Heart left ventricle (tissue), 16 donors: ENCODE measurements around the gene LITAF. TPM values are rescaled to one million over a fixed set of nuclear protein-coding genes. Genes with fewer than 3 reads are reported as not detected.
A peak's percentile ranks its signal among the peaks of the same experiment; 100 is the strongest.
"Not testable (repeated sequence)": the region's sequence is repeated elsewhere in the genome, so short reads cannot be mapped to it uniquely, and the experiment has no call there.

Source experiments
- ATAC-seq, 4 donors: fragments of 200-7000 bp; cut with Tn5 transposase; one replicate each; pipeline ENCODE4 v1.9.1; 2020 to 2022; ENCODE audit warnings: moderate library complexity in 4 of 4, mild to moderate bottlenecking in 3 of 4, moderate number of reproducible peaks in 1 of 4
- DNase-seq, 5 donors: peaks; one replicate each; pipeline ENCODE4 v3.0.0-alpha.2; 2020
- H3K27ac ChIP-seq, 12 donors: fragments of 200-600 bp; sonication (generic) in 4 of 12; one replicate each; pipeline versions ENCODE4 v1.5.0 to v1.8.0; 2016 to 2022; ENCODE audit warnings: mild to moderate bottlenecking in 2 of 12
- H3K27me3 ChIP-seq, 9 donors: fragments of 200-600 bp; sonication (generic) in 2 of 9; one replicate each; pipeline versions ENCODE4 v1.5.1 to v1.8.0; 2016 to 2022; ENCODE audit warnings: mild to moderate bottlenecking in 3 of 9
- H3K36me3 ChIP-seq, 9 donors: fragments of 200-600 bp; sonication (generic) in 2 of 9; one replicate each; pipeline versions ENCODE4 v1.5.0 to v1.8.0; 2018 to 2022; ENCODE audit warnings: mild to moderate bottlenecking in 2 of 9
- H3K4me1 ChIP-seq, 12 donors: fragments of 200-600 bp; sonication (generic) in 4 of 12; one replicate each; pipeline versions ENCODE4 v1.5.0 to v1.8.0; 2016 to 2022; ENCODE audit warnings: mild to moderate bottlenecking in 3 of 12
- H3K4me3 ChIP-seq, 12 donors: fragments of 200-600 bp; sonication (generic) in 4 of 12; one replicate each; pipeline versions ENCODE4 v1.5.0 to v1.8.0; 2017 to 2022; ENCODE audit warnings: mild to moderate bottlenecking in 9 of 12, moderate library complexity in 4 of 12
- H3K9me3 ChIP-seq, 12 donors: fragments of 200-600 bp; sonication (generic) in 4 of 12; one replicate each; pipeline versions ENCODE4 v1.5.0 to v1.8.0; 2016 to 2022; ENCODE audit warnings: mild to moderate bottlenecking in 1 of 12
- POLR2A ChIP-seq, 2 donors: fragments of 450-650 bp; IDR thresholded peaks; one replicate each; pipeline ENCODE4 v1.6.1; 2017; ENCODE audit warnings: antibody characterized with exemption in 2 of 2, mild to moderate bottlenecking in 2 of 2, moderate library complexity in 2 of 2
- WGBS, 4 donors: extraction: QIAGEN DNeasy Blood & Tissue Kit in 2 of 4; methylation state at CpG; one replicate each; pipeline versions ENCODE4 v1.1.5 to v1.1.7; 2013 to 2018; 5-methylcytosine and 5-hydroxymethylcytosine counted together
- intact Hi-C, 10 donors: fragments of 100-400 bp; cut with DNase I; formaldehyde crosslinking; loops; one replicate each; pipeline versions ENCODE4 v1.11.1 to v1.14.2; 2022
- polyA plus RNA-seq, 2 donors: library from polyadenylated mRNA; stranded (reverse); fragments of 200-250 nt; gene quantifications; one replicate each; pipeline ENCODE4 v1.2.3, GENCODE V29; 2013
- total RNA-seq, 9 donors: library from RNA; depleted of rRNA in 2 of 9; stranded (reverse); fragments of >200 nt in 2 of 9; fragmentation: NEBNext Ultra II Directional in 3 of 9; extraction: Animal tissue kit (Norgen Biotek cat#: 25700) in 3 of 9; gene quantifications; one replicate each; pipeline versions ENCODE4 v1.1.0 to v1.2.4, GENCODE V29; 2016 to 2023
- TF ChIP-seq, protein P1 (sequence below), 12 donors: fragments of 200-600 bp; sonication (generic) in 4 of 12; IDR thresholded peaks; one replicate each; pipeline versions ENCODE4 v1.5.0 to v1.8.0; 2018 to 2022; ENCODE audit warnings: antibody characterized with exemption in 12 of 12, mild to moderate bottlenecking in 5 of 12
- donor health status: ischemic (EF 13 %, LVEDD 7.1; RV severe dilation, severe dysfunction).
- donor health status: healthy with polysubstance abuse.
- donor health status: DM: no; HTN: yes; CAD: no.
- donor health status: DM: no; HTN: no; CAD: no.
- donor health status: ischemic (EF 25% LVEDD 6.9; RV normal size, moderate dysfunction).
- donor health status: ischemic (EF 25% LVEDD 5.7; RV mildly dilated, moderate dysfunction).
- donor health status: healthy.
- donor health status: DM: yes; HTN: yes; CAD: no.
- donor health status: ischemic (EF 35%, LVEDD 5.7; RV mildly dilated, moderate dysfunction).
- donor health status: nonischemic (EF 11% LVEDD 7.7; RV severe dilation, severe dysfunction).
- donor health status: DM: yes; HTN: yes; CAD: no.
- donor health status: PGD.
- donor health status: ischemic (EF 29% LVEDD 5.4; RV normal size, mild dysfunction).
- donor health status: nonischemic (EF 23%, LVEDD 6.1; RV moderate dilation, normal function).

LITAF gene
- total and polyA plus RNA-seq, 11 donors, result 12.2 to 133 (median 46.5) TPM

GRCh38 chr16:11582157-11582814 lies 4.4 kb downstream of the LITAF start:
- intact Hi-C loops, result loop anchor here in 2 of 10 donors (10.0 kb wide), 2 partner anchors 53 to 63 kb away; no protein-coding TSS in a partner anchor

DNA sequence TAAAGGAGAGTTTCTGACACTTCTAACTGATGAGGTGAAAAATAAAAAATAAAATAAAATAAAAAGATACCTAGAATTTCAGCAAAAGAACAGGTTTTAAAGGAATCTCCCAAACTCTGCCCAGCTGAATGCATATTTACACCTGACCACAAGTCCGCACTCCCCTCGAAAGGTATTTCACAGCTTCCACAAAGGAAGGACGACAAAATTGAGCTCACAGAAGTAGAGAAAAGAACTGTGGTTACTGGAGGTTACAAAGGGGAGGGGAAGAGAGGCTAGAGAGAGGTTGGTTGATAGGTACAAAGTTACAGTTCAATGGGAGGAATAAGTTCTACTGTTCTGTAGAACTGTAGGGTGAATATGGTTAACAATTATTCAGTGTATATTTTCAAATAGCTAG lies 5.0 kb downstream of the LITAF start:
- Histone ChIP-seq H3K36me3 (peaks cover 0 to 8% (median 0%) of the 10 kb centered on the region in 9 donors), H3K27me3 (no peaks in the 10 kb centered on the region), H3K9me3 (peaks cover 0 to 4% (median 0%) of the 10 kb centered on the region in 12 donors), H3K27ac (peak overlapping the region in 1 of 12 donors; percentile 42), H3K4me1 (peaks cover 0 to 84% (median 23%) of the 10 kb centered on the region in 12 donors), H3K4me3 (no peak overlapping the region)
- no peak for ATAC-seq
- TF ChIP-seq, protein P1, sequence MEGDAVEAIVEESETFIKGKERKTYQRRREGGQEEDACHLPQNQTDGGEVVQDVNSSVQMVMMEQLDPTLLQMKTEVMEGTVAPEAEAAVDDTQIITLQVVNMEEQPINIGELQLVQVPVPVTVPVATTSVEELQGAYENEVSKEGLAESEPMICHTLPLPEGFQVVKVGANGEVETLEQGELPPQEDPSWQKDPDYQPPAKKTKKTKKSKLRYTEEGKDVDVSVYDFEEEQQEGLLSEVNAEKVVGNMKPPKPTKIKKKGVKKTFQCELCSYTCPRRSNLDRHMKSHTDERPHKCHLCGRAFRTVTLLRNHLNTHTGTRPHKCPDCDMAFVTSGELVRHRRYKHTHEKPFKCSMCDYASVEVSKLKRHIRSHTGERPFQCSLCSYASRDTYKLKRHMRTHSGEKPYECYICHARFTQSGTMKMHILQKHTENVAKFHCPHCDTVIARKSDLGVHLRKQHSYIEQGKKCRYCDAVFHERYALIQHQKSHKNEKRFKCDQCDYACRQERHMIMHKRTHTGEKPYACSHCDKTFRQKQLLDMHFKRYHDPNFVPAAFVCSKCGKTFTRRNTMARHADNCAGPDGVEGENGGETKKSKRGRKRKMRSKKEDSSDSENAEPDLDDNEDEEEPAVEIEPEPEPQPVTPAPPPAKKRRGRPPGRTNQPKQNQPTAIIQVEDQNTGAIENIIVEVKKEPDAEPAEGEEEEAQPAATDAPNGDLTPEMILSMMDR (IDR thresholded peaks at IDR 0.05), result no peak
- no peak for TF ChIP-seq POLR2A (IDR thresholded peaks at IDR 0.05)
- intact Hi-C loops, result loop anchor here in 2 of 10 donors (10.0 kb wide), 2 partner anchors 53 to 63 kb away; no protein-coding TSS in a partner anchor
- DNase-seq, result no peak
- WGBS, 4 donors, result 78 to 93% (median 91%) methylated on average over 3 of the region's 3 CpGs

More at GRCh38 chr16:11582157-11582814, 4.4 kb downstream of the LITAF start:
- ATAC-seq (no peak), DNase-seq (no peak)
- TF ChIP-seq, protein P1 (IDR thresholded peaks at IDR 0.05), result no peak
- no peak for TF ChIP-seq POLR2A (IDR thresholded peaks at IDR 0.05)
- WGBS, 4 donors, result 65 to 71% (median 70%) methylated on average over 7 of the region's 7 CpGs
- H3K4me3 ChIP-seq, result peak overlapping the region in 1 of 12 donors; percentile 13
- H3K36me3 ChIP-seq, result peaks cover 0 to 8% (median 0%) of the 10 kb centered on the region in 9 donors
- H3K9me3 ChIP-seq, result peaks cover 0 to 4% (median 0%) of the 10 kb centered on the region in 12 donors
- peak overlapping the region in 3 of 12 donors; percentile 40 to 60 (median 42) for H3K27ac ChIP-seq
- no peaks in the 10 kb centered on the region for H3K27me3 ChIP-seq
- peaks cover 0 to 80% (median 21%) of the 10 kb centered on the region in 12 donors for H3K4me1 ChIP-seq

- Histone ChIP-seq H3K36me3 (peaks cover 0 to 11% (median 0%) of the 10 kb centered on the region in 9 donors), H3K4me1 (peaks cover 0 to 94% (median 18%) of the 10 kb centered on the region in 12 donors), H3K27ac (peak overlapping the region in 1 of 12 donors; percentile 2), H3K9me3 (peaks cover 0 to 4% (median 0%) of the 10 kb centered on the region in 12 donors), H3K4me3 (no peak overlapping the region), H3K27me3 (no peaks in the 10 kb centered on the region)
- WGBS, 4 donors, result 89 to 96% (median 91%) methylated on average over 12 of the region's 12 CpGs
- intact Hi-C loops, result loop anchor here in 2 of 10 donors (10.0 kb wide), 2 partner anchors 54 to 64 kb away; no protein-coding TSS in a partner anchor
- TF ChIP-seq, protein P1 (IDR thresholded peaks at IDR 0.05), result no peak
- TF ChIP-seq POLR2A (IDR thresholded peaks at IDR 0.05), result no peak
- DNase-seq (no peak), ATAC-seq (no peak)
Observed at GRCh38 chr16:11580451-11581086, 6.2 kb downstream of the LITAF start.

GRCh38 chr16:11577290-11577660 lies 9.4 kb downstream of the LITAF start:
- ATAC-seq, DNase-seq, H3K27me3 ChIP-seq, intact Hi-C loops, H3K9me3 ChIP-seq, H3K27ac ChIP-seq, H3K4me3 ChIP-seq: not testable (repeated sequence)
- 83 to 90% (median 86%) methylated on average over 8 of the region's 8 CpGs for WGBS, 4 donors
- Histone ChIP-seq H3K36me3 (peaks cover 0 to 15% (median 0%) of the 10 kb centered on the region in 9 donors), H3K4me1 (peaks cover 0 to 78% (median 8%) of the 10 kb centered on the region in 12 donors)
